Immature natural killer cell (primary cell): ENCODE results near the gene B4GALT2. TPM values are rescaled to one million over a fixed set of nuclear protein-coding genes. Genes with fewer than 3 reads are reported as not detected.
A peak's percentile ranks its signal among the peaks of the same experiment; 100 is the strongest.

Experiments
- DNase-seq, 3 donors: peaks; one replicate each; pipeline ENCODE4 v3.0.0; 2022; ENCODE audit warnings: mixed read lengths in 1 of 3
- H3K27ac Mint-ChIP-seq, 6 donors: one replicate each; pipeline ENCODE4 v1.8.0; 2020; ENCODE audit warnings: mixed read lengths in 6 of 6, mild to moderate bottlenecking in 5 of 6, inconsistent platforms in 4 of 6, moderate library complexity in 3 of 6
- H3K27me3 Mint-ChIP-seq, 3 donors: one replicate each; pipeline ENCODE4 v1.8.0; 2020 to 2021; ENCODE audit warnings: low read depth in 3 of 3, mild to moderate bottlenecking in 3 of 3, mixed read lengths in 3 of 3, moderate library complexity in 3 of 3, inconsistent platforms in 1 of 3
- H3K36me3 Mint-ChIP-seq, 3 donors: one replicate each; pipeline ENCODE4 v1.8.0; 2020; ENCODE audit warnings: mixed read lengths in 3 of 3, inconsistent platforms in 2 of 3, mild to moderate bottlenecking in 2 of 3
- H3K4me1 Mint-ChIP-seq, 2 donors: one replicate each; pipeline ENCODE4 v1.8.0; 2020; ENCODE audit warnings: inconsistent platforms in 2 of 2, mild to moderate bottlenecking in 2 of 2, mixed read lengths in 2 of 2, moderate library complexity in 1 of 2
- H3K4me3 Mint-ChIP-seq, 5 donors: one replicate each; pipeline ENCODE4 v1.8.0; 2020; ENCODE audit warnings: mild to moderate bottlenecking in 5 of 5, mixed read lengths in 5 of 5, inconsistent platforms in 3 of 5, moderate library complexity in 3 of 5
- H3K9me3 Mint-ChIP-seq, 6 donors: one replicate each; pipeline ENCODE4 v1.8.0; 2020; ENCODE audit warnings: mild to moderate bottlenecking in 6 of 6, mixed read lengths in 6 of 6, inconsistent platforms in 4 of 6, moderate library complexity in 3 of 6
- polyA plus RNA-seq, 3 donors: library from polyadenylated mRNA; unstranded; fragments of 300-500 nt; fragmentation: Illumina TruSeq; gene quantifications; one replicate each; pipeline ENCODE4 v1.2.3, GENCODE V29; 2021

Gene B4GALT2
- polyA plus RNA-seq = 1 to 10 TPM in 1 of 3 donors, under 1 TPM in 2; 0.48 to 1.6 (median 0.59) TPM

- Mint-ChIP-seq H3K27ac (peak within 1 kb of the TSS in 5 of 6 donors; percentile 38 to 86 (median 71)), H3K9me3 (peaks cover 0 to 1% (median 0%) of the 10 kb centered on the region in 6 donors), H3K36me3 (peaks cover 8 to 24% (median 10%) of the 10 kb centered on the region in 3 donors), H3K27me3 (peaks cover 3 to 9% (median 5%) of the 10 kb centered on the region in 3 donors), H3K4me1 (peaks cover 43 to 55% of the 10 kb centered on the region in 2 donors), H3K4me3 (peak within 1 kb of the TSS; percentile 87 to 97 (median 91))
- peak; percentile 38 to 43 (median 42) for DNase-seq
Measured at GRCh38 chr1:43978551-43979260, at the start of gene B4GALT2. B4GALT2 (plus strand) TSS chr1:43979210; CDS start chr1:43981161, 1,951 bp downstream.

- Mint-ChIP-seq H3K9me3 (peaks cover 0 to 1% (median 0%) of the 10 kb centered on the region in 6 donors), H3K4me1 (peaks cover 0 to 6% of the 10 kb centered on the region in 2 donors), H3K27ac (no peak overlapping the region), H3K4me3 (no peak overlapping the region), H3K36me3 (peaks cover 8 to 11% (median 11%) of the 10 kb centered on the region in 3 donors), H3K27me3 (peaks cover 6 to 12% (median 11%) of the 10 kb centered on the region in 3 donors)
- DNase-seq = no peak
Measured at GRCh38 chr1:43930168-43930948, 48.7 kb upstream of the B4GALT2 start.

- Mint-ChIP-seq H3K4me1 (peaks cover 0 to 8% of the 10 kb centered on the region in 2 donors), H3K27ac (no peak overlapping the region), H3K36me3 (peaks cover 2 to 6% (median 5%) of the 10 kb centered on the region in 3 donors), H3K9me3 (peaks cover 0 to 1% (median 0%) of the 10 kb centered on the region in 6 donors), H3K27me3 (peaks cover 8 to 13% (median 11%) of the 10 kb centered on the region in 3 donors), H3K4me3 (no peak overlapping the region)
- DNase-seq = no peak
Measured at GRCh38 chr1:43930949-43931275, 48.1 kb upstream of the B4GALT2 start.

GRCh38 chr1:43931711-43932660 lies 47.0 kb upstream of the B4GALT2 start:
- DNase-seq = no peak
- Mint-ChIP-seq H3K27me3 (peaks cover 8 to 13% (median 11%) of the 10 kb centered on the region in 3 donors), H3K9me3 (peaks cover 0 to 1% (median 0%) of the 10 kb centered on the region in 6 donors), H3K27ac (no peak overlapping the region), H3K4me3 (no peak overlapping the region), H3K4me1 (peaks cover 0 to 11% of the 10 kb centered on the region in 2 donors), H3K36me3 (peaks cover 0 to 4% (median 0%) of the 10 kb centered on the region in 3 donors)

- H3K36me3 Mint-ChIP-seq = peaks cover 0 to 4% (median 3%) of the 10 kb centered on the region in 3 donors
- H3K9me3 Mint-ChIP-seq = peaks cover 0 to 1% (median 0%) of the 10 kb centered on the region in 6 donors
- DNase-seq = no peak
- peaks cover 8 to 13% (median 12%) of the 10 kb centered on the region in 3 donors for H3K27me3 Mint-ChIP-seq
- H3K4me1 Mint-ChIP-seq = peaks cover 0 to 11% of the 10 kb centered on the region in 2 donors
- H3K4me3 Mint-ChIP-seq = peak overlapping the region in 2 of 5 donors; percentile 7 to 18
- H3K27ac Mint-ChIP-seq = no peak overlapping the region
Measured at GRCh38 chr1:43932786-43933385, 46.1 kb upstream of the B4GALT2 start.

GRCh38 chr1:43933386-43934100 lies 45.5 kb upstream of the B4GALT2 start, which contains the start of gene ARTN:
ARTN (plus strand) TSS chr1:43933801; CDS start chr1:43935657, 1,856 bp downstream.
- Mint-ChIP-seq H3K4me3 (peak within 1 kb of the TSS in 2 of 5 donors; percentile 35 to 40), H3K27me3 (peaks cover 8 to 13% (median 12%) of the 10 kb centered on the region in 3 donors), H3K9me3 (peaks cover 0 to 1% (median 0%) of the 10 kb centered on the region in 6 donors), H3K36me3 (peaks cover 3 to 11% (median 4%) of the 10 kb centered on the region in 3 donors), H3K4me1 (peaks cover 0 to 11% of the 10 kb centered on the region in 2 donors), H3K27ac (no peak within 1 kb of the TSS)
- no peak for DNase-seq

GRCh38 chr1:43934101-43934985 lies 44.7 kb upstream of the B4GALT2 start:
- peaks cover 8 to 13% (median 12%) of the 10 kb centered on the region in 3 donors for H3K27me3 Mint-ChIP-seq
- peak; percentile 30 to 36 (median 35) for DNase-seq
- peak overlapping the region in 2 of 5 donors; percentile 35 to 40 for H3K4me3 Mint-ChIP-seq
- H3K36me3 Mint-ChIP-seq = peaks cover 3 to 11% (median 5%) of the 10 kb centered on the region in 3 donors
- no peak overlapping the region for H3K27ac Mint-ChIP-seq
- peaks cover 0 to 1% (median 0%) of the 10 kb centered on the region in 6 donors for H3K9me3 Mint-ChIP-seq
- peaks cover 0 to 11% of the 10 kb centered on the region in 2 donors for H3K4me1 Mint-ChIP-seq

- peaks cover 0 to 1% (median 0%) of the 10 kb centered on the region in 6 donors for H3K9me3 Mint-ChIP-seq
- H3K4me1 Mint-ChIP-seq = peaks cover 0 to 11% of the 10 kb centered on the region in 2 donors
- H3K36me3 Mint-ChIP-seq = peaks cover 5 to 16% (median 8%) of the 10 kb centered on the region in 3 donors
- no peak for DNase-seq
- H3K4me3 Mint-ChIP-seq = no peak overlapping the region
- H3K27me3 Mint-ChIP-seq = peaks cover 8 to 13% (median 10%) of the 10 kb centered on the region in 3 donors
- H3K27ac Mint-ChIP-seq = no peak overlapping the region
Measured at GRCh38 chr1:43934986-43935324, 44.1 kb upstream of the B4GALT2 start.

- Mint-ChIP-seq H3K36me3 (peaks cover 5 to 19% (median 8%) of the 10 kb centered on the region in 3 donors), H3K27me3 (peaks cover 8 to 13% (median 10%) of the 10 kb centered on the region in 3 donors), H3K27ac (no peak overlapping the region), H3K9me3 (peaks cover 0 to 1% (median 0%) of the 10 kb centered on the region in 6 donors), H3K4me3 (peak overlapping the region in 4 of 5 donors; percentile 23 to 39 (median 32)), H3K4me1 (peaks cover 0 to 11% of the 10 kb centered on the region in 2 donors)
- DNase-seq = no peak
Measured at GRCh38 chr1:43935711-43936427, 43.1 kb upstream of the B4GALT2 start.

- Mint-ChIP-seq H3K9me3 (peaks cover 0 to 1% (median 0%) of the 10 kb centered on the region in 6 donors), H3K4me1 (peaks cover 0 to 11% of the 10 kb centered on the region in 2 donors), H3K36me3 (peaks cover 5 to 19% (median 8%) of the 10 kb centered on the region in 3 donors), H3K27me3 (peaks cover 8 to 13% (median 9%) of the 10 kb centered on the region in 3 donors), H3K27ac (no peak overlapping the region), H3K4me3 (peak overlapping the region in 2 of 5 donors; percentile 33 to 57)
- no peak for DNase-seq
Measured at GRCh38 chr1:43936431-43937151, 42.4 kb upstream of the B4GALT2 start.
